WI38 (cell line): Measurements from ENCODE around the gene MYO1G.

Experiments
- H3K4me3 ChIP-seq: 2 replicates; pipeline ENCODE4 v1.5.1; 2011; ENCODE audit warnings: low read depth, mild to moderate bottlenecking, control low read depth, low read length
- TF ChIP-seq, protein P1 (sequence below): IDR thresholded peaks from 2 replicates; pipeline ENCODE4 v1.5.1; 2012; ENCODE audit warnings: low read depth, mild to moderate bottlenecking, control low read depth, low read length

The MYO1G gene

DNA sequence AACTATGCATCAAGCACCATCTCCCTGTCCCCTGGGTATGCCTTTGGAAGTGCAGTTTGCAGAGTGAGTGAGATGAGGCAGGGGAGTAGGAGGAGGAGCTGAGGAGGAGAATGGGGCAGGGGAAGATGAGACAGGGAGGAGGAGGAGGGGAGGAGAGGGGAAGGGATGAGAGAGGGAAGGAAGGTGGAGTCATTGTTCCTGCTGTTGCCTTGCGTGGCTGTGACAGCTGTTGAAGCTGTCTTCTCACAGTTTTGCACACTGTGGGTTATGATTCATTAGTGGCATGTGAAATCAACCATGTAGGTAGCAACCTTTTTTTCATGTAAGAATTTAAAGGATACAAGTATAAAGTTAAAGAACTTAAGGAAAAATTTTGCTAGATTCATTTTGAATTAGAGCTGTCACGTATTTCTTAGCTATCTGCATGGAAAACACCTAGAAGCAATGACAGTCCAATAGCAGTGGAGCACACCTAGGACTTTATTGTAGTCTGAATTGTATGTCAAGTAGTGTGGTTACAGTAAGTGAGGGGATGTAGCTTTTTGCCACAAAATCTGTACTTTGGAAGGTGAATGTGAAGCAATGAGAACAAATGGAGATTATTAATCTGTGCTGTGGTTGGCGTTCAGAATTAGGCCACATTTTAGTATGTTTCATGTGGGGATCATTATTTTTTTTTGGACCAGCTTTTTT is 42.9 kb upstream of the MYO1G start:
- TF ChIP-seq, protein P1, sequence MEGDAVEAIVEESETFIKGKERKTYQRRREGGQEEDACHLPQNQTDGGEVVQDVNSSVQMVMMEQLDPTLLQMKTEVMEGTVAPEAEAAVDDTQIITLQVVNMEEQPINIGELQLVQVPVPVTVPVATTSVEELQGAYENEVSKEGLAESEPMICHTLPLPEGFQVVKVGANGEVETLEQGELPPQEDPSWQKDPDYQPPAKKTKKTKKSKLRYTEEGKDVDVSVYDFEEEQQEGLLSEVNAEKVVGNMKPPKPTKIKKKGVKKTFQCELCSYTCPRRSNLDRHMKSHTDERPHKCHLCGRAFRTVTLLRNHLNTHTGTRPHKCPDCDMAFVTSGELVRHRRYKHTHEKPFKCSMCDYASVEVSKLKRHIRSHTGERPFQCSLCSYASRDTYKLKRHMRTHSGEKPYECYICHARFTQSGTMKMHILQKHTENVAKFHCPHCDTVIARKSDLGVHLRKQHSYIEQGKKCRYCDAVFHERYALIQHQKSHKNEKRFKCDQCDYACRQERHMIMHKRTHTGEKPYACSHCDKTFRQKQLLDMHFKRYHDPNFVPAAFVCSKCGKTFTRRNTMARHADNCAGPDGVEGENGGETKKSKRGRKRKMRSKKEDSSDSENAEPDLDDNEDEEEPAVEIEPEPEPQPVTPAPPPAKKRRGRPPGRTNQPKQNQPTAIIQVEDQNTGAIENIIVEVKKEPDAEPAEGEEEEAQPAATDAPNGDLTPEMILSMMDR, result no peak
- no peak overlapping the region for H3K4me3 ChIP-seq

DNA sequence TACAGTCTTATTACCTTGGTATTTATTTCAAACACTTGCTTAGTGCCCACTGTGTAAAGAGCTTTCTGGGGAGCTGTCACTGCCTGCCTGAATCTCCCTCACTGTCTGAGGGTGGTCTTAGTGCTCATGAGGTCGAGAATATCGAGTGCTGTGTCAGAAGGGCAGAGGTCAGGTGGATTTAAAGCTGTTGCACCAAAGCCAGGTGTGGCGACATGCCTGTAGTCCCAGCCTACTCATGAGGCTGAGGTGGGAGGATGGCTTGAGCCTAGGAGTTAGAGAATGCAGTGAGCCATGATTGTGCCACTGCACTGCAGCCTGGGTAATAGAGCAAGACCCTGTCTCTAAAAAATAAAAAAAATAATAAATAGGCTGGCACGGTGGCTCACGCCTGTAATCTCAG is 42.1 kb upstream of the MYO1G start:
- TF ChIP-seq, protein P1, result no peak
- no peak overlapping the region for H3K4me3 ChIP-seq

DNA sequence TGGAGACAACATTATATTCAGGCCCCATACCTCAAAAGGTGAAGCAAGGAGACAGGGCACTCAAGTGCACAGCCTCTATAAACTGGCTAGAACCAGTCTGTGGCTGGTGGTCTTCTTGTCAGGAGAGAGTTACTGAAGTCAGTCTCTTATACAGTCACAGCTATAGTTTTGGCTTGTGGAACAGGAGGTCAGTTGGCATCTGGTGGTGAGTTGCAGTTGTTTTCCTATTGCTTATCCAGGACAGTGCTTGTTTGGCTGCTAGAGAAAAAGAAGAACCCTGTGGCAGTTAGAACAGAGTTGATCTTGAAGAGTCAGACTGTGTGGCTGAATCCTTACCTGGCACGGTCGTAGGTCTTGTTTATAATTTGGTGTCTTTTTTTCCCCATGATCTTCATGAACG is 38.4 kb upstream of the MYO1G start:
- H3K4me3 ChIP-seq, result no peak overlapping the region
- TF ChIP-seq, protein P1, result no peak

DNA sequence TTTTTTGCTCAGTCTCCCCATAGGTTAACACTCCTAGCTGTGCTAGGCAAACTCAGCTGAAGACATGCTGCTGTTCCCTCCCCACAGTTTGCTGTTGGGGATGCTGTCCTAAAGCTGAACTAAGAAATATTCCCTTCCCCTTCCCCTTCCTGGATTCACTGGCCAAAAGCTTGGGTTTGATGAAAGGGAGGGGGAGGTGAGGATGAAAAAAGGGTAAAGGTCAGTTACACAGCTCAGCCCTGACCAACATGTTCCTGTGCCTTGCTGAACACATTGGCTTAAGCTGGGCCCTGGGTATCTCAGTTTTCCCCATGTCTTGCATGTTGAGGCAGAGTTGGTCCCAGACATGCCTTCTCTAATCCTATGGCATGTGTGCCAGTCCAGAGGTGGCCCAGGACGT is 36.5 kb upstream of the MYO1G start:
- TF ChIP-seq, protein P1, result no peak

DNA sequence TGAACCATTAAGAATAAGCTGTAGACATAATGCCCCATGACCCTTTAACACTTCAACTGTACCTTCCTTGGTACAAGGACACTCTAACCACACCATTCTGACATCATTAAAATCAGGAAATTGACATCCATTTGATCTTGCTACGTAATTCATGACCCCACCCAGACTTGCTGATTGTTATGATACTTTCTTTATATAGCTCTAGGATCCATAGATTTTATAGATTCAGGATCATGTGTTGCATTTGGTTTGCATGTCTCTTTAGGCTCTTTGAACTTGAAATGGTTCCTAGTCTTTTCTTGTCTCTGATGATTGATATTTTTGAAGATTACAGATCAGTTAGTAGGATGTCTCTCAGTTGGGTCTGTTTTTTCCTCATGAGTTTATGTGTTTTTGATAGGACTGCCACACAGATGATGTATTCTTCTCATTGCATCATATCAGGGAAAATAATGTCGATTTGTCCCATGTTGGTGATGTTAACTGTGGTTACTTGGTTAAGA is 34.7 kb upstream of the MYO1G start:
- TF ChIP-seq, protein P1, result no peak
- H3K4me3 ChIP-seq, result no peak overlapping the region

More for the DNA sequence above, 36.5 kb upstream of the MYO1G start:
- no peak overlapping the region for H3K4me3 ChIP-seq

DNA sequence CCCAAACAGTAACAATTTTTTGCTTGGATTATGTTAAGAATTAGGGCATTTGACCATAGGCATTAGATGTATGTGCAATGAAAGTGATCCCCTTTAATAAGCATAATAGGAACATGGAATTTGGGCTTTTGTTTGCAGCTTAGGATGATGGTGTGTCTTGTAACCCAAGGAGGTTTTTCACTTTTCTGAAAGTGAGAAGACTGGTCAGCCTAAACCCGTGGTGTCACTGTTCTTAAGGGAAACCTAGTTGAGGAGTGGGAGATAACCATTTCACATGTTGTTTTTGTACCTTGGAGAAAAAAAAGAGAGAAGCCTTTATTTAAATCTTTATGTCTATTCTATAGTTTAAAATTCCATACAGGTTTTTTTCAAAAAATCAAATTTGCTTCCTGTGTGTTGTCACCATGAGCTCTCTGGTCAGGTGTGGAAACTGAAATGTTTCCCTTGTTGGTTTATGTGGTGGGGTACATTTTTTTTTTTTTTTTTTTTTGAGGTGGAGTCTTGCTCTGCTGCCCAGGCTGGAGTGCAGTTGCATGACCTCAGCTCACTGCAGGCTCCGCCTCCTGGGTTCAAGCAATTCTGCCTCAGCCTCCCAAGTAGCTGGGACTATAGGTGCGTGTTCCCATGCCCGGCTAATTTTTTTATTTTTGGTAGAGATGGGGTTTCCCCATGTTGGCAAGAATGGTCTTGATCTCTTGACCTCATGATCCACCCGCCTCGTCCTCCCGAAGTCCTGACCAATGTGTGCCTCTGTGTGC is 28.9 kb upstream of the MYO1G start:
- TF ChIP-seq, protein P1, result no peak

DNA sequence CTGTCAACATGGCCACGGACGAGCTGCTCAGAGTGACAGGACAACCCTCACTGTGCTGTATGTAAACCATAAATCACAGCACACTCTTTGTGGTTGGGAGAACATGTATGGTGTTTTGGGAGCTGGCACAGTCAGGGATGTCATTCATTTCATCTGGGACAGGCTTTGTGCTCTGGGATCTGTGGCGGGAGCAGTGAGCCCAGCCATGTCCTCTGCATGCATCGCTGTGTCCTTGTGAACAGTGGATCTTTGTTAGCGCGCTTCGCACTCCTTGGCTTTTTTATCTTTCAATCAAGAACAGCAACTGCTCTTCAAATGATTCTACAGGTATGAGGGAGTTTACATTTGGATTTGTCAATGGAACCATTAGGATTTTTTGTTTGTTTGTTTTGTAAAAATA is 28.3 kb upstream of the MYO1G start:
- no peak overlapping the region for H3K4me3 ChIP-seq
- TF ChIP-seq, protein P1, result no peak

More for the DNA sequence above, 28.9 kb upstream of the MYO1G start:
- H3K4me3 ChIP-seq, result no peak overlapping the region
